Mesendoderm (in vitro differentiated cells): ENCODE results near the gene THRAP3.
A peak's percentile ranks its signal among the peaks of the same experiment; 100 is the strongest.

Source experiments
- DNase-seq: peaks from one replicate; pipeline ENCODE4 v3.0.0; 2013
- H2AK5ac ChIP-seq: 2 replicates; pipeline ENCODE4 v1.6.1; 2013; ENCODE audit warnings: low read length, inconsistent platforms
- H2BK120ac ChIP-seq: 2 replicates; pipeline ENCODE4 v1.6.1; 2013; ENCODE audit warnings: low read depth, mild to moderate bottlenecking, low read length, moderate library complexity, mixed read lengths
- H2BK15ac ChIP-seq: replicated peaks from 2 replicates; pipeline ENCODE4 v1.6.1; 2013; ENCODE audit warnings: low read depth, mild to moderate bottlenecking, moderate library complexity
- H2BK5ac ChIP-seq: 2 replicates; pipeline ENCODE4 v1.6.1; 2013; ENCODE audit warnings: low read length, inconsistent platforms
- H3K18ac ChIP-seq: 2 replicates; pipeline ENCODE4 v1.6.1; 2013; ENCODE audit warnings: mild to moderate bottlenecking, low read length, mixed read lengths
- H3K23ac ChIP-seq: one replicate; pipeline ENCODE4 v1.6.1; 2013; ENCODE audit warnings: low read length
- H3K27ac ChIP-seq: 2 replicates; pipeline ENCODE4 v1.5.1; 2013; ENCODE audit warnings: low read depth, mild to moderate bottlenecking, inconsistent platforms, low read length, moderate library complexity
- H3K27me3 ChIP-seq: 2 replicates; pipeline ENCODE4 v1.6.1; 2013; ENCODE audit warnings: low read length, control low read depth, mild to moderate bottlenecking, inconsistent platforms; ENCODE audit not compliant: insufficient read depth, poor library complexity
- H3K36me3 ChIP-seq: 2 replicates; pipeline ENCODE4 v1.6.1; 2013; ENCODE audit warnings: low read length, inconsistent platforms; ENCODE audit not compliant: control insufficient read depth, insufficient read depth
- H3K4ac ChIP-seq: one replicate; pipeline ENCODE4 v1.6.1; 2013; ENCODE audit warnings: low read depth, mild to moderate bottlenecking, low read length, moderate library complexity
- H3K4me1 ChIP-seq: 2 replicates; pipeline ENCODE4 v1.6.1; 2013; ENCODE audit warnings: low read depth, low read length, inconsistent platforms; ENCODE audit not compliant: control insufficient read depth
- H3K4me2 ChIP-seq: 2 replicates; pipeline ENCODE4 v1.6.1; 2013; ENCODE audit warnings: low read length
- H3K4me3 ChIP-seq: 2 replicates; pipeline ENCODE4 v1.5.1; 2013; ENCODE audit warnings: mild to moderate bottlenecking, low read length
- H3K56ac ChIP-seq: one replicate; pipeline ENCODE4 v1.6.1; 2013; ENCODE audit warnings: low read length
- H3K79me1 ChIP-seq: 2 replicates; pipeline ENCODE4 v1.6.1; 2013; ENCODE audit warnings: low read length, inconsistent platforms
- H3K79me2 ChIP-seq: 2 replicates; pipeline ENCODE4 v1.6.1; 2013; ENCODE audit warnings: mild to moderate bottlenecking, low read length; ENCODE audit not compliant: control insufficient read depth, insufficient read depth
- H3K9ac ChIP-seq: 2 replicates; pipeline ENCODE4 v1.6.1; 2013; ENCODE audit warnings: low read length, inconsistent platforms
- H4K5ac ChIP-seq: one replicate; pipeline ENCODE4 v1.6.1; 2013; ENCODE audit warnings: low read length
- H4K8ac ChIP-seq: one replicate; pipeline ENCODE4 v1.6.1; 2013; ENCODE audit warnings: low read depth, mild to moderate bottlenecking, control low read depth, low read length, moderate library complexity
- WGBS: extraction: QIAGEN DNeasy Blood & Tissue Kit; methylation state at CpG from one replicate; pipeline ENCODE4 v1.1.7; 2013; ENCODE audit warnings: low lambda C conversion rate, missing lambda C conversion rate; ENCODE audit not compliant: insufficient coverage; ENCODE audit errors: extremely low coverage; 5-methylcytosine and 5-hydroxymethylcytosine counted together

The THRAP3 gene

GRCh38 chr1:36309397-36309796, 85.2 kb downstream of the THRAP3 start:
- no peak overlapping the region for H2BK15ac ChIP-seq
- peaks cover 2% of the 10 kb centered on the region for H3K36me3 ChIP-seq
- no peaks in the 10 kb centered on the region for H3K79me2 ChIP-seq
- no peak overlapping the region for H2AK5ac ChIP-seq
- no peak overlapping the region for H3K4ac ChIP-seq
- H3K4me1 ChIP-seq = peaks cover 5% of the 10 kb centered on the region
- no peak overlapping the region for H4K5ac ChIP-seq
- H3K56ac ChIP-seq = no peak overlapping the region
- H3K4me3 ChIP-seq = no peak overlapping the region
- H3K27me3 ChIP-seq = no peaks in the 10 kb centered on the region
- H3K9ac ChIP-seq = no peak overlapping the region
- WGBS = no CpG with 5 or more reads among the region's 7 CpGs
- H3K4me2 ChIP-seq = no peak overlapping the region
- H3K27ac ChIP-seq = no peak overlapping the region
- no peak overlapping the region for H4K8ac ChIP-seq
- no peak overlapping the region for H2BK120ac ChIP-seq
- DNase-seq = no peak
- H3K23ac ChIP-seq = no peak overlapping the region
- no peak overlapping the region for H3K18ac ChIP-seq
- H3K79me1 ChIP-seq = peaks cover 4% of the 10 kb centered on the region
- H2BK5ac ChIP-seq = no peak overlapping the region

- Histone ChIP-seq H3K4me1 (peaks cover 7% of the 10 kb centered on the region), H3K27me3 (no peaks in the 10 kb centered on the region), H3K79me1 (no peaks in the 10 kb centered on the region), H2BK15ac (no peak overlapping the region), H3K27ac (peak overlapping the region; percentile 32), H3K36me3 (no peaks in the 10 kb centered on the region), H3K9ac (peak overlapping the region; percentile 79), H3K4me2 (peak overlapping the region; percentile 66), H4K5ac (no peak overlapping the region), H2BK5ac (no peak overlapping the region), H3K4ac (no peak overlapping the region), H2AK5ac (no peak overlapping the region), H3K56ac (peak overlapping the region; percentile 94), H3K79me2 (no peaks in the 10 kb centered on the region), H3K18ac (no peak overlapping the region), H3K23ac (peak overlapping the region; percentile 6), H2BK120ac (no peak overlapping the region), H3K4me3 (peak overlapping the region; percentile 27), H4K8ac (no peak overlapping the region)
- DNase-seq = no peak
- WGBS = no CpG with 5 or more reads among the region's 16 CpGs
These were observed 96.1 kb downstream of the THRAP3 start for GRCh38 chr1:36320291-36320761.

GRCh38 chr1:36320767-36321118, 96.5 kb downstream of the THRAP3 start:
- Histone ChIP-seq H4K8ac (no peak overlapping the region), H3K4me3 (peak overlapping the region; percentile 27), H3K4ac (no peak overlapping the region), H3K4me2 (peak overlapping the region; percentile 66), H3K23ac (no peak overlapping the region), H3K27me3 (no peaks in the 10 kb centered on the region), H2BK5ac (no peak overlapping the region), H3K4me1 (peaks cover 7% of the 10 kb centered on the region), H2AK5ac (no peak overlapping the region), H3K18ac (peak overlapping the region; percentile 8), H4K5ac (no peak overlapping the region), H2BK15ac (no peak overlapping the region), H3K56ac (peak overlapping the region; percentile 94), H3K79me2 (no peaks in the 10 kb centered on the region), H3K36me3 (no peaks in the 10 kb centered on the region), H3K79me1 (no peaks in the 10 kb centered on the region), H3K9ac (peak overlapping the region; percentile 79), H2BK120ac (no peak overlapping the region), H3K27ac (peak overlapping the region; percentile 32)
- WGBS = no CpG with 5 or more reads among the region's 23 CpGs
- DNase-seq = no peak

- Histone ChIP-seq H3K79me1 (no peaks in the 10 kb centered on the region), H3K79me2 (no peaks in the 10 kb centered on the region), H4K5ac (no peak overlapping the region), H3K4me1 (peaks cover 7% of the 10 kb centered on the region), H2BK15ac (no peak overlapping the region), H3K36me3 (no peaks in the 10 kb centered on the region), H3K9ac (peak overlapping the region; percentile 84), H3K56ac (peak overlapping the region; percentile 94), H3K27me3 (no peaks in the 10 kb centered on the region), H3K4me3 (peak overlapping the region; percentile 27), H4K8ac (no peak overlapping the region), H2BK120ac (no peak overlapping the region), H3K23ac (no peak overlapping the region), H3K4ac (no peak overlapping the region), H3K4me2 (peak overlapping the region; percentile 66), H3K18ac (peak overlapping the region; percentile 12), H3K27ac (peak overlapping the region; percentile 32), H2AK5ac (peak overlapping the region; percentile 62), H2BK5ac (no peak overlapping the region)
- DNase-seq = peak; percentile 96
- WGBS = no CpG with 5 or more reads among the region's 59 CpGs
These were observed 97.1 kb downstream of the THRAP3 start for GRCh38 chr1:36321119-36321951.

- Histone ChIP-seq H3K9ac (peak overlapping the region; percentile 84), H2BK120ac (no peak overlapping the region), H3K4me3 (peak overlapping the region; percentile 17), H3K36me3 (no peaks in the 10 kb centered on the region), H3K56ac (peak overlapping the region; percentile 82), H4K5ac (no peak overlapping the region), H3K4me1 (peaks cover 7% of the 10 kb centered on the region), H3K27me3 (no peaks in the 10 kb centered on the region), H3K79me2 (no peaks in the 10 kb centered on the region), H2BK5ac (no peak overlapping the region), H2BK15ac (no peak overlapping the region), H3K4ac (peak overlapping the region; percentile 67), H3K79me1 (no peaks in the 10 kb centered on the region), H3K23ac (no peak overlapping the region), H2AK5ac (peak overlapping the region; percentile 62), H4K8ac (no peak overlapping the region), H3K27ac (peak overlapping the region; percentile 28), H3K4me2 (peak overlapping the region; percentile 53), H3K18ac (peak overlapping the region; percentile 94)
- peak; percentile 51 for DNase-seq
- WGBS = no CpG with 5 or more reads among the region's 67 CpGs
These were observed 98.0 kb downstream of the THRAP3 start for GRCh38 chr1:36322041-36322785.
